HG03354 (cell line): ENCODE data around the gene HTR6.

Source experiments
- ATAC-seq: cut with Tn5 transposase; IDR thresholded peaks from one replicate; pipeline ENCODE4 v1.9.1; 2021; ENCODE audit warnings: mild to moderate bottlenecking; ENCODE audit not compliant: unreplicated experiment, poor library complexity, severe bottlenecking

Gene HTR6

GRCh38 chr1:19682257-19682656 lies 17.6 kb downstream of the HTR6 start:
- ATAC-seq = no peak

GRCh38 chr1:19682901-19683300 lies 18.2 kb downstream of the HTR6 start:
- ATAC-seq = no peak

- no peak for ATAC-seq
Measured at GRCh38 chr1:19683351-19683750, 18.7 kb downstream of the HTR6 start.

- ATAC-seq = no peak
Measured at GRCh38 chr1:19684677-19685076, 20.0 kb downstream of the HTR6 start.

- ATAC-seq = no peak
Measured at GRCh38 chr1:19685994-19686393, 21.3 kb downstream of the HTR6 start.

GRCh38 chr1:19687414-19687813 lies 22.7 kb downstream of the HTR6 start:
- no peak for ATAC-seq

GRCh38 chr1:19688041-19688842 lies 23.6 kb downstream of the HTR6 start:
- no peak for ATAC-seq

GRCh38 chr1:19689085-19689757 lies 24.5 kb downstream of the HTR6 start:
- no peak for ATAC-seq

GRCh38 chr1:19689856-19690255 lies 25.2 kb downstream of the HTR6 start:
- no peak for ATAC-seq

- no peak for ATAC-seq
Measured at GRCh38 chr1:19690342-19690741, 25.7 kb downstream of the HTR6 start.

- ATAC-seq = no peak
Measured at GRCh38 chr1:19694298-19694697, 29.6 kb downstream of the HTR6 start.

GRCh38 chr1:19695772-19696171 lies 31.1 kb downstream of the HTR6 start:
- ATAC-seq = no peak

GRCh38 chr1:19696820-19697219 lies 32.1 kb downstream of the HTR6 start:
- ATAC-seq = no peak

GRCh38 chr1:19698181-19698580 lies 33.5 kb downstream of the HTR6 start:
- ATAC-seq = no peak

GRCh38 chr1:19700079-19700777 lies 35.6 kb downstream of the HTR6 start:
- no peak for ATAC-seq

GRCh38 chr1:19703280-19703679 lies 38.6 kb downstream of the HTR6 start:
- ATAC-seq = no peak

GRCh38 chr1:19704247-19705113 lies 39.8 kb downstream of the HTR6 start:
- no peak for ATAC-seq

- ATAC-seq = no peak
Measured at GRCh38 chr1:19705464-19705863, 40.8 kb downstream of the HTR6 start.

- ATAC-seq = no peak
Measured at GRCh38 chr1:19706136-19706535, 41.5 kb downstream of the HTR6 start.

GRCh38 chr1:19708567-19709110 lies 44.0 kb downstream of the HTR6 start:
- ATAC-seq = no peak
